K562 (cell line): Measurements from ENCODE around the gene JMJD1C. TPM values are rescaled to one million over a fixed set of nuclear protein-coding genes. Genes with fewer than 3 reads are reported as not detected.

ENCODE experiments used
- ATAC-seq: fragments of 200-7000 bp; cut with Tn5 transposase; 3 replicates; pipeline ENCODE4 v1.9.1; 2020; ENCODE audit warnings: moderate library complexity
- BruUV-seq: library from RNA; stranded (reverse); fragments of 400-500 nt; replicated peaks from 2 replicates; lab custom pipeline; 2021; lab: Mats Ljungman, UMichigan
- CTCF ChIA-PET: fragments of 300-600 bp; formaldehyde crosslinking; extraction: SDS; loops from one replicate; lab custom pipeline; 2021; ENCODE audit warnings: low intra/inter-chr PET ratio; lab: Yijun Ruan, JAX
- POLR2A ChIA-PET: fragments of 300-600, 350-650 bp; sonication (Branson Sonifier 250); formaldehyde crosslinking; extraction: SDS; loops from one replicate; lab custom pipeline; 2021; ENCODE audit warnings: antibody characterized with exemption, inconsistent platforms; lab: Yijun Ruan, JAX
- DNase-seq, 4 experiments: peaks; one replicate each; pipeline versions ENCODE4 v3.0.0 to v3.0.0-alpha.2; 2011 to 2018; ENCODE audit warnings: low spot score in 3 of 4, mixed read lengths in 3 of 4; ENCODE audit errors: extremely low read depth in 1 of 4
- FAIRE-seq: peaks from 2 replicates; lab custom pipeline; 2011; peaks lifted over from hg19 to GRCh38; lab: Jason Lieb, UNC
- H2AFZ ChIP-seq: 2 replicates; pipeline ENCODE4 v1.6.0; 2011; ENCODE audit warnings: low read depth, low read length, control low read depth, inconsistent platforms
- H3K27ac ChIP-seq: fragments of 200-600 bp; 3 replicates; pipeline ENCODE4 v1.8.0; 2011; ENCODE audit warnings: low read depth, mild to moderate bottlenecking, control low read depth, inconsistent platforms, low read length, moderate library complexity, mixed read lengths; ENCODE audit errors: extremely low read depth
- H3K27me3 ChIP-seq, 2 experiments: fragments of 300-600 bp in 1 of 2; 2 replicates in 1 of 2; 3 replicates in 1 of 2; pipeline versions ENCODE4 v1.6.0 to v1.8.0; 2011; ENCODE audit warnings: inconsistent platforms in 2 of 2, low read length in 2 of 2, mild to moderate bottlenecking in 1 of 2, mixed read lengths in 1 of 2, moderate library complexity in 1 of 2; ENCODE audit not compliant: control insufficient read depth in 2 of 2, insufficient read depth in 2 of 2
- H3K36me3 ChIP-seq: fragments of 300-600 bp; 3 replicates; pipeline ENCODE4 v1.8.0; 2011; ENCODE audit warnings: mild to moderate bottlenecking, low read length, inconsistent platforms; ENCODE audit not compliant: control insufficient read depth, insufficient read depth
- H3K4me1 ChIP-seq, 2 experiments: fragments of 200-600 bp in 1 of 2; replicated peaks in 1 of 2; 2 replicates in 1 of 2; 3 replicates in 1 of 2; pipeline versions ENCODE4 v1.5.1 to v1.8.0; 2011; ENCODE audit warnings: inconsistent platforms in 2 of 2, low read length in 2 of 2, mild to moderate bottlenecking in 1 of 2, mixed read lengths in 1 of 2, moderate library complexity in 1 of 2; ENCODE audit not compliant: control insufficient read depth in 2 of 2, insufficient read depth in 2 of 2
- H3K4me2 ChIP-seq: 2 replicates; pipeline ENCODE4 v1.6.1; 2011; ENCODE audit warnings: low read length, control low read depth, inconsistent platforms, mixed read lengths; ENCODE audit not compliant: insufficient read depth
- H3K4me3 ChIP-seq: fragments of 200-600 bp; sonication (generic), shearing (Covaris generic); 2 replicates; pipeline ENCODE4 v1.5.1; 2016; ENCODE audit warnings: control low read depth, inconsistent platforms
- H3K79me2 ChIP-seq: fragments of 200-600 bp; 3 replicates; pipeline ENCODE4 v1.8.0; 2011; ENCODE audit warnings: low read length, inconsistent platforms; ENCODE audit not compliant: control insufficient read depth, insufficient read depth
- H3K9ac ChIP-seq, 2 experiments: 2 replicates each; pipeline versions ENCODE4 v1.6.0 to v1.6.1; 2011; ENCODE audit warnings: low read depth in 2 of 2, low read length in 2 of 2, control low read depth in 1 of 2, inconsistent platforms in 1 of 2, mild to moderate bottlenecking in 1 of 2, mixed read lengths in 1 of 2; ENCODE audit not compliant: insufficient read depth in 1 of 2
- H3K9me1 ChIP-seq: one replicate; pipeline ENCODE4 v1.6.0; 2011; ENCODE audit warnings: inconsistent platforms, mild to moderate bottlenecking, low read length, moderate library complexity; ENCODE audit not compliant: control insufficient read depth, insufficient read depth
- H3K9me3 ChIP-seq: replicated peaks from 2 replicates; pipeline ENCODE4 v1.5.1; 2011; ENCODE audit warnings: low read depth, low read length, inconsistent platforms; ENCODE audit not compliant: control insufficient read depth, insufficient read depth
- H4K20me1 ChIP-seq: replicated peaks from 2 replicates; pipeline ENCODE4 v1.6.1; 2011; ENCODE audit warnings: low read length, inconsistent platforms, mixed read lengths; ENCODE audit not compliant: control insufficient read depth, insufficient read depth
- CHCHD3 ChIP-seq: fragments of 250-450 bp; sonication (Bioruptor Pico); IDR thresholded peaks from 2 replicates; pipeline ENCODE4 v2.1.2; 2022; ENCODE audit warnings: mild to moderate bottlenecking
- DLX4 ChIP-seq: fragments of 250-450 bp; sonication (Bioruptor Pico); IDR thresholded peaks from 2 replicates; pipeline ENCODE4 v1.6.1; 2021; ENCODE audit warnings: mild to moderate bottlenecking
- HNRNPH1 ChIP-seq: fragments of 200-400 bp; formaldehyde crosslinking; optimal IDR thresholded peaks from 2 replicates; pipeline ENCODE3; 2017; ENCODE audit warnings: low read depth, mild to moderate bottlenecking, low read length, moderate library complexity
- MBD2 ChIP-seq: sonication (generic); IDR thresholded peaks from 2 replicates; pipeline ENCODE4 v1.6.1; 2016; ENCODE audit warnings: low read depth, borderline replicate concordance
- NCOA2 ChIP-seq, 2 experiments: fragments of 450-650 bp; IDR thresholded peaks; 2 replicates each; pipeline ENCODE4 v1.6.1; 2018; ENCODE audit warnings: mild to moderate bottlenecking in 2 of 2, moderate library complexity in 1 of 2; ENCODE audit not compliant: partially characterized antibody in 2 of 2
- TOE1 ChIP-seq, 2 experiments: fragments of 450-650 bp in 1 of 2; sonication (generic) in 1 of 2; formaldehyde crosslinking in 1 of 2; IDR thresholded peaks; 2 replicates each; pipeline versions ENCODE4 v1.7.1 to v1.8.0; 2016 to 2022; ENCODE audit warnings: borderline replicate concordance in 2 of 2, mild to moderate bottlenecking in 2 of 2, antibody characterized with exemption in 1 of 2, inconsistent platforms in 1 of 2, low read depth in 1 of 2, missing genetic modification reagents in 1 of 2, moderate library complexity in 1 of 2
- ZEB2 ChIP-seq: fragments of 450-650 bp; IDR thresholded peaks from 2 replicates; pipeline ENCODE4 v1.6.1; 2016
- ZNF407 ChIP-seq: fragments of 450-650 bp; IDR thresholded peaks from 2 replicates; pipeline ENCODE4 v1.6.1; 2016; ENCODE audit warnings: low read depth
- ZNF695 ChIP-seq: fragments of 450-650 bp; formaldehyde crosslinking; IDR thresholded peaks from 2 replicates; pipeline ENCODE4 v1.4.0; 2020; ENCODE audit warnings: mild to moderate bottlenecking, moderate library complexity
- ZNF76 ChIP-seq: fragments of 250-450 bp; sonication (Bioruptor Pico); IDR thresholded peaks from 2 replicates; pipeline ENCODE4 v1.4.0; 2020; ENCODE audit warnings: mild to moderate bottlenecking, moderate library complexity, borderline replicate concordance
- WGBS: fragments of 100-300 bp; shearing (Covaris generic); methylation state at CpG from one replicate; pipeline ENCODE4 v1.1.6; 2016; ENCODE audit warnings: low coverage, mixed read lengths; ENCODE audit not compliant: insufficient coverage; ENCODE audit errors: missing lambda C conversion rate; 5-methylcytosine and 5-hydroxymethylcytosine counted together
- in situ Hi-C: fragments of 300-500 bp; cut with MboI; formaldehyde crosslinking; loops from 4 replicates; pipeline ENCODE4 v1.15.0; 2018; ENCODE audit warnings: inconsistent platforms, mixed read lengths
- intact Hi-C: fragments of 100-400 bp; cut with micrococcal nuclease; formaldehyde crosslinking; loops from 2 replicates; pipeline ENCODE4 v1.14.2; 2022
- polyA plus RNA-seq, 8 experiments: library from polyadenylated mRNA; depleted of rRNA in 4 of 8; stranded (reverse) in 5 of 8; unstranded in 3 of 8; fragments of >200 nt; fragmentation: Nextera tagmentation in 2 of 8; fragmentation: Illumina TruSeq in 1 of 8; extraction: Ambion mirVana in 2 of 8; extraction: Trizol in 1 of 8; gene quantifications; 2 replicates each; pipeline versions ENCODE4 v1.2.1 to v1.2.3, GENCODE V29; 2011 to 2014; ENCODE audit warnings: inconsistent platforms in 1 of 8, missing spikeins in 1 of 8
- total RNA-seq, 7 experiments: library from RNA; depleted of rRNA in 6 of 7; stranded (reverse); fragments of >200 nt in 6 of 7; fragmentation: Illumina TruSeq in 2 of 7; extraction: Trizol in 2 of 7; gene quantifications; 2 replicates each; pipeline versions ENCODE4 v1.2.1 to v1.2.3, GENCODE V29; 2011 to 2021; ENCODE audit warnings: low replicate concordance in 1 of 7

Gene JMJD1C
- total and polyA plus RNA-seq, 9 of the 15 experiments (the other 6 are each of a cell fraction or from before 2014, with no cell fraction given): 25.3 to 68.0 (median 47.2) TPM

DNA sequence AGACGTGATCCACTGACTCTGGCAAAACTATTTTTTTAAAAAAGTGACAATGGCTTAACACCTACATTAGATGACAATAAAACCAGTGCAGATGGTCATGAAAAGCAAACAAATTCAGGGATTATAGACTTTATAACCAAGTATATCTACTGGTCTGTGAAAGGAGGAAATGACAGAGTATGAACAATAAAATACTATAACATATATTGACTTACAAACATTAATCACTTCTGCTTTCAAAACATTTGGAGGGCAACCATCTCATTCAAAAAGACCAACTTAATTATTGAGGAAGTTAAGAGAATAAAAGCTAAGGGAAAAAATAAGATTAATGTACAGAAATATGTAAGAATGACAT, 34.8 kb downstream of the JMJD1C start:
- DNase-seq (no peak), ATAC-seq (no peak), FAIRE-seq (no peak)
- H3K9ac ChIP-seq: no peak overlapping the region
- TF ChIP-seq HNRNPH1 (no peak), ZNF695 (CRISPR knock-in tag) (no peak), ZNF407 (no peak), ZNF76 (CRISPR knock-in tag) (no peak), TOE1 (IDR thresholded peaks at IDR 0.05; ENCODE audit: borderline replicate concordance) (no peak), TOE1 (CRISPR knock-in tag; IDR thresholded peaks at IDR 0.05; ENCODE audit: borderline replicate concordance, low read depth) (no peak), CHCHD3 (CRISPR knock-in tag) (no peak), ZEB2 (no peak), DLX4 (CRISPR knock-in tag) (no peak), MBD2 (no peak), NCOA2 (IDR thresholded peaks at IDR 0.05; ENCODE audit: partially characterized antibody in 2 of 2) (no peak)
- no peak overlapping the region for H2AFZ ChIP-seq
- H3K4me2 ChIP-seq: no peak overlapping the region
- no peak overlapping the region for H3K4me3 ChIP-seq
- no peak overlapping the region for H3K27ac ChIP-seq
- no peaks in the 10 kb centered on the region for H3K36me3 ChIP-seq
- in situ Hi-C loops: no loop called here
- CTCF ChIA-PET: no interaction called here
- peaks cover 72% of the 10 kb centered on the region for H3K79me2 ChIP-seq
- H4K20me1 ChIP-seq: no peaks in the 10 kb centered on the region
- H3K27me3 ChIP-seq: no peaks in the 10 kb centered on the region
- no peaks in the 10 kb centered on the region for H3K9me1 ChIP-seq
- BruUV-seq: no TSS peak
- H3K4me1 ChIP-seq: peaks cover 2 to 3% of the 10 kb centered on the region in 2 experiments; a peak in 2 of 5 replicates
- WGBS: 94% methylated on average over 1 of the region's 1 CpG
- POLR2A ChIA-PET: interaction anchor here (1.1 to 1.8 kb wide), 2 partner anchors 8 to 9 kb away, joined by 4 to 5 read pairs; no protein-coding TSS in a partner anchor
- intact Hi-C loops: no loop called here
- no peaks in the 10 kb centered on the region for H3K9me3 ChIP-seq
